ENCODE data around the gene EEIG1.
"Not testable (repeated sequence)": the region's sequence is repeated elsewhere in the genome, so short reads cannot be mapped to it uniquely, and the experiment has no call there.

- TF ChIP-seq CTCF (conservative IDR thresholded peaks at IDR 0.05 in 1 of 2, IDR thresholded peaks at IDR 0.05 in 1 of 2; ENCODE audit: extremely low read depth in 1 of 2, insufficient read depth in 1 of 2, low read depth in 1 of 2, low read length in 2 of 2); EZH2 (IDR thresholded peaks at IDR 0.05; ENCODE audit: borderline replicate concordance, low read length): not testable (repeated sequence)
These were observed 42.9 kb upstream of the EEIG1 start for GRCh38 chr9:128023671-128024070.
